CD4-positive, alpha-beta T cell treated with Interleukin-10 for 1 hour (primary cell): ENCODE results near the gene MAP6.

Experiments used
- DNase-seq: peaks from one replicate; pipeline ENCODE4 v3.0.0-alpha.2; 2020

Gene MAP6

GRCh38 chr11:75565916-75566762 lies 102.7 kb downstream of the MAP6 start:
- DNase-seq: no peak

DNA sequence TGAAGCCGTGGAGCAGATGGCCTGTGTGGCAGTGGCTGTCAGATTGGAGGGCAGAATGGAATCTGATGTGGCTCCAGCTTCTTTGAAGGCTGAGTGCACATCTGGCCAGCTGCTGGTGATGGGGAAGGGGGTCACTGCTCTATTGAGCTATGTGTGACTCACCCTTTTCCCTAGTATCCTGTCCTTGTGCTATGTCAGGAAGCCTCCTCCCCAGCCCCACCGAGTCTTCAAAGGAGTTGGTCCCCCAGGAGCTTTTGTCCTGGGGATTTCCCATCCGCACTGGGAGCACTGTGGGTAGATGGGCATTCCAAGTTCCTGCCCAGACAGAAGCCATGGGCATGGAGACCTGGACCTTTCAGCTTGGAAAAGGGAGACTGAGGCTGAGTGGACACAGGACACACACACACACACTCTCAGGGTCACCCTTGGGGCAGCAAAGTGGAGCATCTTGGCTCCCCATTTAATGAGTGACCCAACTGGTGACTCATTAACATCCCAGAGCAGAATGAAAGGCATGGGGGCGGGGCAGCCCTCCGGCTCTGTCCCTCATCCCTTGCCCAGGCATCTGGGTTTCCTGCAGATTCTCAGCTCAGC lies 103.5 kb downstream of the MAP6 start:
- no peak for DNase-seq

DNA sequence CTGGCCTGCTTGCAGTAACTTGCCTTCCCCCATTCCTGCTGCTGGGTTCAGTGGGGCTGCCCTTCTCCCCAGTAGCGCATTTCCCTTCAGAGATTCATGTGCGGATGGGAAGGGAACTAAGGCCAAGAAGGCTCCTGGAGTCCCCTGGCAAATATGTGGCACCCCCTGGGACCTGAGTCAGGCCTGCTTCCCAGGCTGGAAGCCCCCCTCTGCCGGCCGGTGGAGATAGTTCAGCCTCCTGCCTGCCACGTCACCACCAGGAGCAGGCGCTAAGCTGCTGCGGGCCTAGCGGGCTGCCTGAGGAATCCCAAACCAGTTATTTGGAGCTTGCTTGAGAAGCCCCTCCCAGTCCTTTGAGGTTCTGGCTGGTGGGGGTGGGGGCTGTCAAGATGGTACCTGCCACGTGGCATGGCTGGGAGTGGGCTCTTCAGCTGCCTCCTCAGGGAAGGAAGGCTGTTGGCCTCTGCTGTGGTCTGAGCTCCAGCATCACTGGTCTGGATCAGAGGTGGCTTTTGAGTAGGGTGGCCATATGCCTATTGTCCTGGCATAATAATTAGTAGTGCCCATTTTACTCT lies 104.8 kb downstream of the MAP6 start:
- no peak for DNase-seq

- no peak for DNase-seq
Observed at GRCh38 chr11:75563501-75563977, 105.3 kb downstream of the MAP6 start.

DNA sequence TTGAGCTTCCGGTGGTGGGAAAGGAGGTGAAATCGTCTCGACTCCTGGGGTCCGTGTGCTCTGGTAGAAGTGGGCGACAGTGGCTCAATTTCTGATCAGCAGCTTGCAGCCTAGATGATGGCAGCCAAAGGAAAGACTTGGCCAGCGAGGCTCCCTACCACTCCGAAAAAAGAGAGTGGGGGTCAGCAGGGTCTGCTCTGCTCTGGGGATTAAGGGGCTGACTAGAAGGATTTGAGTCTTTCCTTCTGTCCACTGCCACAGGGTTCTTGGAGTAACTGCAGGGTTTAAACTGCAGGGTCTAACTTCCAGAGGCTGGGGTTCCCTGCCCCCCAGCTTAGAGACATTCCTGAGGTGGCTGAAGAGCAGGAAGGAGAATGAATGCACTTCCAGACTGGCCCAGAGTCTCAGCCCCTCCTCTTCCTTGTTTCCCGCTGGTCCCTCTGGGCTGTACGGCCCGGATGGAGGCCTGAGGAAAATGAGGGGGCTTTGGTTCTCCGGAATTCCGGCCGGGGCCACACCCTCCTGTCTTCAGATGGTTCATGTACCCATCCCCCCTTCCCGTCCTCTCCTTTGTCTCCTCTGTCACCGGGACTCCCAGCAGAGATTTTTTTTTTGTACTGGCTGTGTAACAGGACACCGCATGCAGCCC lies 105.9 kb downstream of the MAP6 start:
- no peak for DNase-seq

DNA sequence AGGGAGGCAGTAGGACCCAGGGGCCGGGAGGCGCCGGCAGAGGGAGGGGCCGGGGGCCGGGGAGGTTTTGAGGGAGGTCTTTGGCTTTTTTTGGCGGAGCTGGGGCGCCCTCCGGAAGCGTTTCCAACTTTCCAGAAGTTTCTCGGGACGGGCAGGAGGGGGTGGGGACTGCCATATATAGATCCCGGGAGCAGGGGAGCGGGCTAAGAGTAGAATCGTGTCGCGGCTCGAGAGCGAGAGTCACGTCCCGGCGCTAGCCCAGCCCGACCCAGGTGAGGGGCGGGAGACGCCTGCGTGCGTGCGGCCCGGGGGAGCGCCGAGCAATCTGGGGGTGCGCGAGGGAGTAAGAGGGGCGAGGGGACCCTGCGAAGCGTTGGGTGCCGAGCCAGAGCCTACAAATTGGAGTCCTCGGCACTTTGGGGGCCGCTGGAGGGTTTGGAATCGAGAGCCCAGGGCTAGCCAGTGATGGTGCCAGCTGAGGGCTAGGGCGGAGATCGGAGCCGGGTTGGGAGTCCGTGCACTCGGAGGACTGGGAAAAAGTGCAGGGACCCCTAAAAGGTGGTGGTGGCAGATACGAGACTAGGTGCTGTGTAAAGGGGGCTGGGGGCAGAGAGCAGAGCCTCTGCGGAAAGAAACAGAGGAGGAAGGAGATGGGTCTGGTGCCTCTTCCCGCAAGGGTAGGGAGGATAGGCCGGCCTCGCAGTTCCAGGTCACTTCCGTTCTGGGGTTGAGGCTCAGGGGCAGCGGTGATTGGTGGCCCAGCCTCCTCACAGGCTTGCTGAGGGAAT lies 106.6 kb downstream of the MAP6 start, which contains the start of gene SERPINH1:
SERPINH1 (plus strand) TSS at position 206 of the 788 bp plus-strand sequence. CDS start 4,097 bp downstream, outside the sequence.
- peak; percentile 63 for DNase-seq

DNA sequence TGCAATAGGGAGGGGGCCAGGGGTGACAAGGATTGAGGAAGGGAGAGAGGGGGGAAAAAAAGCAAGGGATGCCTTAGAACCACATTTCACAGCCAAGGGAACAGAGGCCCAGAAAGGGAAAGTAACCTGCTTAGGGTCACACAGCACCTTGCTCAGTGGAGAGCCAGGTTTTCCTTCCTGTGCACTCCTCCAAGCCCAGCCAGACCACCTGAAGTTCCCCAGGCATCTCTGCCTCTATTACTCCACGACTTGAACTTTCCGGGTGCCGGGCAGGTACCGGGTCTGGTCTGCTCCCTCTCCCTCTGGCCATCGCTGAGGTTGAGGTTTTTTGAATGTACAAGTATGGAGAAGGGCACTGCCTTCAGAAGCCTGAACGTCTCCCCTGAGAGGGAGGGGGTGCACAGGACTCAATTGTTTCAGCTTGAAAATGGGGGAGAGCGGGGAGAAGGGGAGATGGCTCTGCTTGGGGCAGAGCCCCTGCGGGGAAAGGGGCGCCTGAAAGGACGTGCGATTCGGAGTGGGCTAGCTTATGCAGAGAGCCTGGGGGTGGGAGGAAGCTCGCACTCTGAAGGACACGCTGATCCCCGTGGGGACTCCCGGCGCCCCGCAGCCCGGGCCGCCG lies 107.3 kb downstream of the MAP6 start:
- no peak for DNase-seq

- no peak for DNase-seq
Observed at GRCh38 chr11:75560644-75561043, 108.2 kb downstream of the MAP6 start.

DNA sequence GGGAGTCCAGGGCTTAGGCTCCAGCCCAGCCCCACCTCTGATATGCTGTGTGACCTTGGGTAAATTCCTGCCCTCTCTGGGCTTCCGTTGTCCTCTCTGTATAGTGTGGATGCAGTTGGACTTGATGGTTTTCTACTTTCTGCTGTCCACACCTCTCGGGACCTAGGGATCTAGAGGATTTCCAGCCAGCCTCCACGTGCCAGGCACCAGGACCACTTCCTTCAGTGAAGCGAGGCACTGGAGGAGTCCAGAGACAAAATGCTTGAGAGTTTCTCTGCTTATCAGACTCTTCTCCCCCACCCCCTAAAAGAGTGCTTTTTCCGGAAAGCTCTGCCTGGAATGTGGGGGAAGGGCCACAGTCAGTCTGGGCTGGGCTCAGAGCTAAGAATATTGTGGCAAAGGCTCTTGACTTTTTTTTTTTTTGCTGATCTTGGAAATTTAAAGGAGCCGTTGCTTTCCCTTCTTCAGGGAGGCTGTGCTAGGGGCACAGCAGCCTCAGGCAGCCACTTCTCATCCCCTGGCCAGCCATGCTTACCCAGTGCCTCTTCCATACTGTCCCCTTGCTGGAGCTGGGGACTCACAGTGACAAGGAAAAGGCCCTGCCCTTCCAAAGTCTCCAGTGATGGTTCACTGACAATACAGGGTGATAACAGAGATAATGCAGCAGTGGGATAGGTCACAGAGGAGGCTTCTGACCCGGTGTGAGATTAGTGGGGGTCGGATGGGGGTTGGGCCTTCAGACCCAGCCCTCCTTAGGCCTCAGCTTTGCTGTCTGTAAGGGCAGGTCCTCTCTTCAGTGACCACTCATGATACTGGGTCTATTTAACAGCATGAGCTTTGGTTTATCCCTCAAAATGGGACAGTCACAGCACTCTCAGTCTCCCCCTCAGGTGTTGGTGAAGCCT lies 109.6 kb downstream of the MAP6 start:
- DNase-seq: no peak

DNA sequence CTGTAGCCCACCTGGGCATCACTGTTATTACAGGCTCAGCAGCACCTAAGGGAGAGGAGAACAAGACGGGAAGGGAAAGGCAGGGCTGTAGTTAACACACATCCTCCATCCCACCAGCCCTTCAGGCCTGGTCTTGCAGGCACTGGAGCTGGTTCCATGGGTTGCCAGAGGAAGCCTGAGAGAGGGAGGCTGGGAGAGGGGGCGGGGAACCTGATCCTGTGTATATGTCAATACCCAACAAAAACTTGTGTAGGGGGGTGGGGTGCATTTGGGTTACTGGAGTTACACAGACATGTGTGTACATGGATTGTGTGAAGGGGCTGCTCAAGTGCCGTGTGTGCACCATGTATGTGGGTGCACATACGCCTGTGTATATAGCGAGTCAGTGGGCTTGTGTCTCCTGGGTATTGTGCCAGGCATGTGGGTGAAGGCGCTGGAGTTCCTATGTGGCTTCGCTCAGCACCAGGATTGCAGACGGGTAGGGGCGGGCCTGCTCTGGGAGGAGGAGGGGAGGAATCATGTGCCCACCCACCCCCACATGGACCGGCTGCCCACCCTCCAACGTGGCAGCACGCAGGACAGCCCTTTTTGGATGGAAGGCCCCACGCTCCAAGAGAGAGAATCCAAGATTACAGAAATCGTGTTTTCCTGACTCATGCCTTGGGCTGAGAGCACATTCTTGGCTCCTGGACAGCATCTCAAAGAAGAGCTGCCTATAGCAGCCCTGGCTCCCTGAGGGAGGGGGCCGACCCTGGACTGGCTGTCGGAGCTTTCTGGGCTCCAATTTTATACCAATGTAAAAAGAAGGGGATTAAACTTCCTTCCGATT lies 111.0 kb downstream of the MAP6 start:
- no peak for DNase-seq

GRCh38 chr11:75556275-75556674 lies 112.6 kb downstream of the MAP6 start:
- DNase-seq: no peak

GRCh38 chr11:75555079-75555811 lies 113.6 kb downstream of the MAP6 start:
- no peak for DNase-seq

GRCh38 chr11:75554258-75555022 lies 114.4 kb downstream of the MAP6 start:
- DNase-seq: no peak

- DNase-seq: no peak
Observed at GRCh38 chr11:75553889-75554257, 115.0 kb downstream of the MAP6 start.

GRCh38 chr11:75553182-75553581 lies 115.7 kb downstream of the MAP6 start:
- DNase-seq: no peak

- DNase-seq: no peak
Observed at GRCh38 chr11:75549370-75549958, 119.4 kb downstream of the MAP6 start.

GRCh38 chr11:75548595-75549272 lies 120.1 kb downstream of the MAP6 start:
- DNase-seq: no peak
